Stimulated activated CD4-positive, alpha-beta T cell treated with anti-CD3 and anti-CD28 coated beads, Interleukin-1b, Interleukin-23, amount 100 ng/mL, for 24 hours (primary cell): Measurements from ENCODE around the gene SPSB3.
A peak's percentile ranks its signal among the peaks of the same experiment; 100 is the strongest.
"Not testable (repeated sequence)": the region's sequence is repeated elsewhere in the genome, so short reads cannot be mapped to it uniquely, and the experiment has no call there.

ENCODE experiments used
- DNase-seq, 4 experiments: peaks; one replicate each; pipeline ENCODE4 v3.0.0-alpha.2; 2020; ENCODE audit warnings: low read depth in 4 of 4, low spot score in 1 of 4

The SPSB3 gene

GRCh38 chr16:1816396-1817275 is 34.3 kb upstream of the SPSB3 start:
- DNase-seq = no peak

GRCh38 chr16:1815461-1815860 is 33.1 kb upstream of the SPSB3 start:
- no peak for DNase-seq

- DNase-seq = peak in 2 of 4 experiments; percentile 16 to 59
Observed at GRCh38 chr16:1812732-1813163, 30.4 kb upstream of the SPSB3 start.

- DNase-seq = no peak
Observed at GRCh38 chr16:1810536-1810935, 28.2 kb upstream of the SPSB3 start.

- no peak for DNase-seq
Observed at GRCh38 chr16:1810106-1810505, 27.7 kb upstream of the SPSB3 start.

- DNase-seq = no peak
Observed at GRCh38 chr16:1809281-1809801, 27.0 kb upstream of the SPSB3 start.

GRCh38 chr16:1808691-1809090 is 26.3 kb upstream of the SPSB3 start:
- DNase-seq = no peak

GRCh38 chr16:1807626-1808025 is 25.3 kb upstream of the SPSB3 start:
- no peak for DNase-seq

GRCh38 chr16:1800701-1801100 is 18.3 kb upstream of the SPSB3 start:
- DNase-seq = no peak

- not testable (repeated sequence) for DNase-seq
Observed at GRCh38 chr16:1799263-1799662, 16.9 kb upstream of the SPSB3 start.

- no peak for DNase-seq
Observed at GRCh38 chr16:1794908-1795666, 12.7 kb upstream of the SPSB3 start.

- DNase-seq = no peak
Observed at GRCh38 chr16:1794221-1794871, 12.0 kb upstream of the SPSB3 start.

- no peak for DNase-seq
Observed at GRCh38 chr16:1793578-1794220, 11.3 kb upstream of the SPSB3 start, which contains the start of gene IGFALS. TSS of gene IGFALS (minus strand) at chr16:1793705. CDS start at chr16:1793652, 53 bp downstream.

GRCh38 chr16:1792836-1793577 is 10.6 kb upstream of the SPSB3 start:
- DNase-seq = no peak

GRCh38 chr16:1791943-1792812 is 9.8 kb upstream of the SPSB3 start:
- DNase-seq = no peak

- no peak for DNase-seq
Observed at GRCh38 chr16:1791256-1791942, 9.0 kb upstream of the SPSB3 start.

- no peak for DNase-seq
Observed at GRCh38 chr16:1790611-1791255, 8.4 kb upstream of the SPSB3 start.

- DNase-seq = no peak
Observed at GRCh38 chr16:1790261-1790610, 7.9 kb upstream of the SPSB3 start.
